Measurements from ENCODE around the gene SNAI1. TPM values are rescaled to one million over a fixed set of nuclear protein-coding genes. Genes with fewer than 3 reads are reported as not detected.

Gene SNAI1
- total and polyA plus RNA-seq, 3 experiments from 2014 or later: 0.42 to 0.60 (median 0.49) TPM

GRCh38 chr20:49985157-49985556, 2.4 kb downstream of the SNAI1 start:
- Mint-ChIP-seq H3K27me3 (peaks cover 2 to 3% of the 10 kb centered on the region in 2 donors), H3K4me3 (no peak overlapping the region), H3K27ac (no peak overlapping the region), H3K36me3 (no peaks in the 10 kb centered on the region), H3K4me1 (peaks cover 14 to 23% (median 18%) of the 10 kb centered on the region in 3 donors), H3K9me3 (no peaks in the 10 kb centered on the region)
- CTCF ChIA-PET: no interaction called here
- POLR2A ChIA-PET: no interaction called here
- DNase-seq: no peak
- Histone ChIP-seq H3K4me3 (ENCODE audit: low read length) (no peak overlapping the region), H3K4me1 (ENCODE audit: insufficient read depth, low read length) (peaks cover 14% of the 10 kb centered on the region), H3K9me3 (ENCODE audit: low read length) (no peaks in the 10 kb centered on the region), H3K27ac (ENCODE audit: low read depth, low read length) (no peak overlapping the region), H3K36me3 (ENCODE audit: insufficient read depth, low read length) (no peaks in the 10 kb centered on the region), H3K27me3 (ENCODE audit: insufficient read depth, low read length, poor library complexity, severe bottlenecking) (no peaks in the 10 kb centered on the region)

GRCh38 chr20:49985617-49986016, 2.8 kb downstream of the SNAI1 start:
- POLR2A ChIA-PET: no interaction called here
- Mint-ChIP-seq H3K4me3 (no peak overlapping the region), H3K9me3 (no peaks in the 10 kb centered on the region), H3K27me3 (peaks cover 2 to 3% of the 10 kb centered on the region in 2 donors), H3K27ac (no peak overlapping the region), H3K36me3 (no peaks in the 10 kb centered on the region), H3K4me1 (peaks cover 12 to 20% (median 15%) of the 10 kb centered on the region in 3 donors)
- no peaks in the 10 kb centered on the region for H3K36me3 ChIP-seq (ENCODE audit: insufficient read depth, low read length)
- DNase-seq: no peak
- peaks cover 14% of the 10 kb centered on the region for H3K4me1 ChIP-seq (ENCODE audit: insufficient read depth, low read length)
- H3K27ac ChIP-seq (ENCODE audit: low read depth, low read length): no peak overlapping the region
- H3K27me3 ChIP-seq (ENCODE audit: insufficient read depth, low read length, poor library complexity, severe bottlenecking): no peaks in the 10 kb centered on the region
- no peak overlapping the region for H3K4me3 ChIP-seq (ENCODE audit: low read length)
- H3K9me3 ChIP-seq (ENCODE audit: low read length): no peaks in the 10 kb centered on the region
- CTCF ChIA-PET: interaction anchor here (1.3 to 1.5 kb wide), 2 partner anchors 85 to 91 kb away, joined by 3 to 5 read pairs; no protein-coding TSS in a partner anchor

DNA sequence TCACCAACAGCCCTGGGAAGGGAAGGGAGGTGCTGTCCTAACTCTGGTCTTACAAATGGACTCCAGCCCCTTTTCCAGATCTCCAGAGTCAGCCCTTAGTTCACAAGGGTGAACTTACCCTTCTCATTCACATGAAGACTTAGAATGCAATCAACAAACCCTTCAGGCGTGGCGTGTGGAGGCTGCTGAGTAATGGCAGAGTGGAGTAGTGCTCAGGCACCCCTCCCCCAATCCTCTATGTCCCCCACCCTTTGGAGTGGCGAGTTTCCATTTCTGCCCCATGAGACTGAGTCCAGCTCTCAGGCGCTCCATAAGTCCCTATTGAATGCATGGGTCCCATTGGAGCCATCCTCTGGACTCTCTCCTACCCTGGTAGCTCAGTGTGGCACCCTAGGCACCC, 3.3 kb downstream of the SNAI1 start:
- Histone ChIP-seq H3K4me3 (ENCODE audit: low read length) (no peak overlapping the region), H3K36me3 (ENCODE audit: insufficient read depth, low read length) (no peaks in the 10 kb centered on the region), H3K27ac (ENCODE audit: low read depth, low read length) (no peak overlapping the region), H3K9me3 (ENCODE audit: low read length) (no peaks in the 10 kb centered on the region), H3K27me3 (ENCODE audit: insufficient read depth, low read length, poor library complexity, severe bottlenecking) (no peaks in the 10 kb centered on the region), H3K4me1 (ENCODE audit: insufficient read depth, low read length) (peaks cover 14% of the 10 kb centered on the region)
- Mint-ChIP-seq H3K36me3 (no peaks in the 10 kb centered on the region), H3K27me3 (peaks cover 2 to 3% of the 10 kb centered on the region in 2 donors), H3K9me3 (no peaks in the 10 kb centered on the region), H3K27ac (no peak overlapping the region), H3K4me1 (peaks cover 12 to 20% (median 15%) of the 10 kb centered on the region in 3 donors), H3K4me3 (no peak overlapping the region)
- no peak for DNase-seq
- ChIA-PET CTCF (interaction anchor here (1.3 to 1.5 kb wide), 2 partner anchors 85 to 90 kb away, joined by 3 to 5 read pairs; no protein-coding TSS in a partner anchor), POLR2A (no interaction called here)

- no peaks in the 10 kb centered on the region for H3K9me3 ChIP-seq (ENCODE audit: low read length)
- H3K4me1 Mint-ChIP-seq: peaks cover 9 to 15% (median 12%) of the 10 kb centered on the region in 3 donors
- H3K36me3 ChIP-seq (ENCODE audit: insufficient read depth, low read length): no peaks in the 10 kb centered on the region
- no peak for DNase-seq
- H3K4me3 Mint-ChIP-seq: no peak overlapping the region
- H3K4me1 ChIP-seq (ENCODE audit: insufficient read depth, low read length): peaks cover 10% of the 10 kb centered on the region
- H3K4me3 ChIP-seq (ENCODE audit: low read length): no peak overlapping the region
- H3K27me3 Mint-ChIP-seq: no peaks in the 10 kb centered on the region
- no peak overlapping the region for H3K27ac ChIP-seq (ENCODE audit: low read depth, low read length)
- H3K9me3 Mint-ChIP-seq: no peaks in the 10 kb centered on the region
- POLR2A ChIA-PET: no interaction called here
- no peaks in the 10 kb centered on the region for H3K27me3 ChIP-seq (ENCODE audit: insufficient read depth, low read length, poor library complexity, severe bottlenecking)
- CTCF ChIA-PET: interaction anchor here (1.3 to 2.6 kb wide), 3 partner anchors 9 to 89 kb away, joined by 3 to 16 read pairs (median 5); no protein-coding TSS in a partner anchor
- no peaks in the 10 kb centered on the region for H3K36me3 Mint-ChIP-seq
- H3K27ac Mint-ChIP-seq: no peak overlapping the region
These were observed 4.5 kb downstream of the SNAI1 start for GRCh38 chr20:49987015-49987867.

DNA sequence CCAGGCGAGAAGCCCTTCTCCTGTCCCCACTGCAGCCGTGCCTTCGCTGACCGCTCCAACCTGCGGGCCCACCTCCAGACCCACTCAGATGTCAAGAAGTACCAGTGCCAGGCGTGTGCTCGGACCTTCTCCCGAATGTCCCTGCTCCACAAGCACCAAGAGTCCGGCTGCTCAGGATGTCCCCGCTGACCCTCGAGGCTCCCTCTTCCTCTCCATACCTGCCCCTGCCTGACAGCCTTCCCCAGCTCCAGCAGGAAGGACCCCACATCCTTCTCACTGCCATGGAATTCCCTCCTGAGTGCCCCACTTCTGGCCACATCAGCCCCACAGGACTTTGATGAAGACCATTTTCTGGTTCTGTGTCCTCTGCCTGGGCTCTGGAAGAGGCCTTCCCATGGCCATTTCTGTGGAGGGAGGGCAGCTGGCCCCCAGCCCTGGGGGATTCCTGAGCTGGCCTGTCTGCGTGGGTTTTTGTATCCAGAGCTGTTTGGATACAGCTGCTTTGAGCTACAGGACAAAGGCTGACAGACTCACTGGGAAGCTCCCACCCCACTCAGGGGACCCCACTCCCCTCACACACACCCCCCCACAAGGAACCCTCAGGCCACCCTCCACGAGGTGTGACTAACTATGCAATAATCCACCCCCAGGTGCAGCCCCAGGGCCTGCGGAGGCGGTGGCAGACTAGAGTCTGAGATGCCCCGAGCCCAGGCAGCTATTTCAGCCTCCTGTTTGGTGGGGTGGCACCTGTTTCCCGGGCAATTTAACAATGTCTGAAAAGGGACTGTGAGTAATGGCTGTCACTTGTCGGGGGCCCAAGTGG, 5.3 kb downstream of the SNAI1 start:
- no peak overlapping the region for H3K4me3 Mint-ChIP-seq
- CTCF ChIA-PET: interaction anchor here (0.9 to 2.6 kb wide), 2 partner anchors 9 to 83 kb away, joined by 3 to 16 read pairs; no protein-coding TSS in a partner anchor
- Histone ChIP-seq H3K27ac (ENCODE audit: low read depth, low read length) (no peak overlapping the region), H3K4me1 (ENCODE audit: insufficient read depth, low read length) (peaks cover 4% of the 10 kb centered on the region), H3K4me3 (ENCODE audit: low read length) (no peak overlapping the region), H3K9me3 (ENCODE audit: low read length) (no peaks in the 10 kb centered on the region), H3K27me3 (ENCODE audit: insufficient read depth, low read length, poor library complexity, severe bottlenecking) (no peaks in the 10 kb centered on the region), H3K36me3 (ENCODE audit: insufficient read depth, low read length) (no peaks in the 10 kb centered on the region)
- H3K36me3 Mint-ChIP-seq: no peaks in the 10 kb centered on the region
- peaks cover 6 to 10% (median 6%) of the 10 kb centered on the region in 3 donors for H3K4me1 Mint-ChIP-seq
- POLR2A ChIA-PET: no interaction called here
- H3K9me3 Mint-ChIP-seq: no peaks in the 10 kb centered on the region
- H3K27ac Mint-ChIP-seq: no peak overlapping the region
- H3K27me3 Mint-ChIP-seq: no peaks in the 10 kb centered on the region
- no peak for DNase-seq

GRCh38 chr20:49989234-49990065, 6.7 kb downstream of the SNAI1 start:
- Mint-ChIP-seq H3K27me3 (peaks cover 0 to 3% of the 10 kb centered on the region in 2 donors), H3K4me3 (no peak overlapping the region), H3K9me3 (no peaks in the 10 kb centered on the region), H3K36me3 (no peaks in the 10 kb centered on the region), H3K4me1 (no peaks in the 10 kb centered on the region), H3K27ac (no peak overlapping the region)
- Histone ChIP-seq H3K4me3 (ENCODE audit: low read length) (no peak overlapping the region), H3K27me3 (ENCODE audit: insufficient read depth, low read length, poor library complexity, severe bottlenecking) (no peaks in the 10 kb centered on the region), H3K27ac (ENCODE audit: low read depth, low read length) (no peak overlapping the region), H3K4me1 (ENCODE audit: insufficient read depth, low read length) (no peaks in the 10 kb centered on the region), H3K36me3 (ENCODE audit: insufficient read depth, low read length) (no peaks in the 10 kb centered on the region), H3K9me3 (ENCODE audit: low read length) (no peaks in the 10 kb centered on the region)
- DNase-seq: no peak
- POLR2A ChIA-PET: interaction anchor here (0.7 kb wide), 1 partner anchor 498 kb away, joined by 3 read pairs; no protein-coding TSS in a partner anchor
- CTCF ChIA-PET: interaction anchor here (2.6 kb wide), 1 partner anchor 11 kb away, joined by 16 read pairs; no protein-coding TSS in a partner anchor

DNA sequence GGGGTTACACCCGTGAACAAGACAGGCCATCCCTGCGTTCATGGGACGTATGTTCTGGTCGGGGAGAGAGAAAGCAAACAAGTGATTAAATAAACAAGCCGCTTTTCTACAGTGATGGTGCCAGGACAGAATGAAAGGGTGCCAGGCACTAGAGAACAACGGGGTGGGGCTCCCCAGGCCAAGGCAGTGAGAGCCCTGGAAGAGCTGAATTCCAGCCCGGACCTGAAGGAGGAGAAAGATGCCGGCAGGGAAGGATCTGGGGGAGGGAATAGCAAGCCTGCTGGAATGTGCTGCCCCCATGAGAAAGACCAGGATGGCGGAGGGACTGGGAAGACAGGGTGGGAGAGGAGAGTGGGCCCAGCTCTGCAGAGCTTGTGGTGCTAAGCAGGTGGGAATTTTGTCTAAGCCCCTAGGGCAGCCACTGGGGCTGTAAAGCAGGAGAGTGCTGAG, 7.5 kb downstream of the SNAI1 start:
- H3K27ac ChIP-seq (ENCODE audit: low read depth, low read length): no peak overlapping the region
- Mint-ChIP-seq H3K27me3 (peaks cover 0 to 5% of the 10 kb centered on the region in 2 donors), H3K27ac (peak overlapping the region in 1 of 8 donors; percentile 57), H3K36me3 (no peaks in the 10 kb centered on the region), H3K4me1 (no peaks in the 10 kb centered on the region), H3K4me3 (no peak overlapping the region), H3K9me3 (no peaks in the 10 kb centered on the region)
- ChIA-PET POLR2A (no interaction called here), CTCF (interaction anchor here (1.0 to 1.5 kb wide), 2 partner anchors 11 to 81 kb away, joined by 4 to 5 read pairs; no protein-coding TSS in a partner anchor)
- H3K9me3 ChIP-seq (ENCODE audit: low read length): no peaks in the 10 kb centered on the region
- no peaks in the 10 kb centered on the region for H3K4me1 ChIP-seq (ENCODE audit: insufficient read depth, low read length)
- no peaks in the 10 kb centered on the region for H3K27me3 ChIP-seq (ENCODE audit: insufficient read depth, low read length, poor library complexity, severe bottlenecking)
- no peak overlapping the region for H3K4me3 ChIP-seq (ENCODE audit: low read length)
- no peaks in the 10 kb centered on the region for H3K36me3 ChIP-seq (ENCODE audit: insufficient read depth, low read length)
- DNase-seq: no peak
